HepG2 (cell line): ENCODE measurements around the gene TMEM134. TPM values are rescaled to one million over a fixed set of nuclear protein-coding genes. Genes with fewer than 3 reads are reported as not detected.

ENCODE experiments used
- ARID4A ChIP-seq: sonication (generic); formaldehyde crosslinking; IDR thresholded peaks from 2 replicates; pipeline ENCODE4 v1.5.0; 2020; ENCODE audit warnings: mild to moderate bottlenecking, missing genetic modification reagents, borderline replicate concordance
- E2F2 ChIP-seq: sonication (generic); formaldehyde crosslinking; IDR thresholded peaks from 2 replicates; pipeline ENCODE4 v1.4.0; 2020; ENCODE audit warnings: missing genetic modification reagents, borderline replicate concordance
- ETV5 ChIP-seq: IDR thresholded peaks from 2 replicates; pipeline ENCODE4 v1.6.1; 2018; ENCODE audit warnings: missing biosample characterization, missing genetic modification reagents, inconsistent platforms, borderline replicate concordance
- HHEX ChIP-seq: IDR thresholded peaks from 2 replicates; pipeline ENCODE4 v1.6.1; 2016; ENCODE audit warnings: control low read depth
- MLLT10 ChIP-seq: sonication (generic); formaldehyde crosslinking; IDR thresholded peaks from 2 replicates; pipeline ENCODE4 v1.4.0; 2020; ENCODE audit warnings: missing genetic modification reagents
- NCOR1 ChIP-seq: fragments of 200-600 bp; sonication (generic); IDR thresholded peaks from 2 replicates; pipeline ENCODE4 v1.7.0; 2017; ENCODE audit warnings: antibody characterized with exemption, low read length, borderline replicate concordance
- POLR2AphosphoS2 ChIP-seq: IDR thresholded peaks from 2 replicates; pipeline ENCODE4 v1.6.1; 2011; ENCODE audit warnings: low read depth, low read length, improper control_type of control experiment
- REL ChIP-seq: sonication (generic); formaldehyde crosslinking; conservative IDR thresholded peaks from 2 replicates; pipeline ENCODE4 v1.8.0; 2022; ENCODE audit warnings: mild to moderate bottlenecking, missing genetic modification reagents, moderate library complexity
- RNF2 ChIP-seq: fragments of 450-650 bp; conservative IDR thresholded peaks from 2 replicates; pipeline ENCODE4 v1.6.1; 2016; ENCODE audit warnings: low read depth
- SATB2 ChIP-seq: sonication (generic); formaldehyde crosslinking; IDR thresholded peaks from 2 replicates; pipeline ENCODE4 v1.5.0; 2020; ENCODE audit warnings: missing genetic modification reagents
- SIX1 ChIP-seq: sonication (generic); formaldehyde crosslinking; IDR thresholded peaks from 2 replicates; pipeline ENCODE4 v1.4.0; 2020; ENCODE audit warnings: missing genetic modification reagents, borderline replicate concordance
- SMC3 ChIP-seq: IDR thresholded peaks from 2 replicates; pipeline ENCODE4 v1.6.1; 2011; ENCODE audit warnings: low read length, improper control_type of control experiment
- SNAI1 ChIP-seq: sonication (generic); formaldehyde crosslinking; IDR thresholded peaks from 2 replicates; pipeline ENCODE4 v1.5.0; 2020; ENCODE audit warnings: mild to moderate bottlenecking, missing genetic modification reagents, borderline replicate concordance
- SRSF9 ChIP-seq: fragments of 200-400 bp; formaldehyde crosslinking; IDR thresholded peaks from 2 replicates; pipeline ENCODE4 v1.6.1; 2018; ENCODE audit warnings: borderline replicate concordance, mild to moderate bottlenecking, low read depth, low read length; ENCODE audit not compliant: insufficient read depth, poor library complexity, severe bottlenecking
- ZFP82 ChIP-seq: sonication (generic); formaldehyde crosslinking; IDR thresholded peaks from 2 replicates; pipeline ENCODE4 v1.5.1; 2020; ENCODE audit warnings: mild to moderate bottlenecking, missing genetic modification reagents, borderline replicate concordance
- ZFYVE20 ChIP-seq: sonication (generic); formaldehyde crosslinking; IDR thresholded peaks from 2 replicates; pipeline ENCODE4 v1.8.0; 2023; ENCODE audit warnings: low read depth, mild to moderate bottlenecking, moderate library complexity, missing genetic modification reagents, borderline replicate concordance
- ZNF142 ChIP-seq: sonication (generic); formaldehyde crosslinking; IDR thresholded peaks from 2 replicates; pipeline ENCODE4 v1.4.0; 2020; ENCODE audit warnings: missing genetic modification reagents
- ZNF337 ChIP-seq: sonication (generic); formaldehyde crosslinking; IDR thresholded peaks from 2 replicates; pipeline ENCODE4 v1.5.1; 2020; ENCODE audit warnings: missing genetic modification reagents, low read depth, mild to moderate bottlenecking, borderline replicate concordance
- ZNF660 ChIP-seq: sonication (generic); formaldehyde crosslinking; IDR thresholded peaks from 2 replicates; pipeline ENCODE4 v1.5.1; 2020; ENCODE audit warnings: mild to moderate bottlenecking, low read depth, missing genetic modification reagents, borderline replicate concordance
- polyA plus RNA-seq, 8 experiments: library from polyadenylated mRNA; depleted of rRNA in 3 of 8; stranded (reverse) in 7 of 8; unstranded in 1 of 8; fragments of >200 nt; fragmentation: Illumina TruSeq in 4 of 8; extraction: Trizol in 4 of 8; gene quantifications; 2 replicates each; pipeline versions ENCODE4 v1.2.1 to v1.2.3, GENCODE V29; 2011 to 2016; ENCODE audit warnings: low read depth in 4 of 8, missing spikeins in 1 of 8, mixed read lengths in 1 of 8; ENCODE audit not compliant: insufficient read depth in 1 of 8
- total RNA-seq, 5 experiments: library from RNA; depleted of rRNA; stranded (reverse); fragments of >200 nt; fragmentation: Illumina TruSeq; extraction: Trizol; gene quantifications; 2 replicates each; pipeline ENCODE4 v1.2.3, GENCODE V29; 2016; ENCODE audit warnings: low read depth in 1 of 5

TMEM134 gene
- total and polyA plus RNA-seq, 2 of the 13 experiments (the other 11 are each of a cell fraction or from before 2014, with no cell fraction given), result 6.9 to 26.9 TPM

- TF ChIP-seq E2F2 (CRISPR knock-in tag), result no peak
- no peak for TF ChIP-seq RNF2
- TF ChIP-seq ARID4A (CRISPR knock-in tag), result peak; percentile 19; the same call in 1 of the 2 replicates
- 0 out of 2 replicates have a peak, but pooled peaks have one; percentile 2 for TF ChIP-seq ETV5 (CRISPR knock-in tag)
- no peak for TF ChIP-seq ZFYVE20
- no peak for TF ChIP-seq HHEX (CRISPR knock-in tag)
- TF ChIP-seq POLR2AphosphoS2, result no peak
- no peak for TF ChIP-seq SRSF9
- no peak for TF ChIP-seq ZNF337
- TF ChIP-seq ZNF142 (CRISPR knock-in tag), result no peak
- TF ChIP-seq SIX1 (CRISPR knock-in tag), result no peak
- TF ChIP-seq ZNF660 (CRISPR knock-in tag), result no peak
- no peak for TF ChIP-seq ZFP82
- TF ChIP-seq SATB2 (CRISPR knock-in tag), result no peak
- no peak for TF ChIP-seq MLLT10 (CRISPR knock-in tag)
- no peak for TF ChIP-seq REL (CRISPR knock-in tag)
- no peak for TF ChIP-seq NCOR1
- no peak for TF ChIP-seq SMC3
- no peak for TF ChIP-seq SNAI1 (CRISPR knock-in tag)
Measured at GRCh38 chr11:67504950-67505581, 36.0 kb upstream of the TMEM134 start, which contains the start of gene PITPNM1 (continued).
